ENCODE measurements around the gene SNRNP25.

SNRNP25 gene

GRCh38 chr16:104928-105327, 51.3 kb downstream of the SNRNP25 start:
- DNase-seq (ENCODE audit: low read depth) = no peak

GRCh38 chr16:105521-105920, 51.9 kb downstream of the SNRNP25 start:
- DNase-seq (ENCODE audit: low read depth) = no peak

GRCh38 chr16:106623-107324, 53.1 kb downstream of the SNRNP25 start:
- no peak for DNase-seq (ENCODE audit: low read depth)
